Stomach (tissue), 4 donors: Measurements from ENCODE around the gene MARCHF2.

Source experiments
- CTCF ChIP-seq, 7 experiments: fragments of 450-650 bp in 4 of 7; fragments of 200-600 bp in 3 of 7; sonication (generic) in 3 of 7; IDR thresholded peaks; one replicate each; pipeline ENCODE4 v1.5.1; 2016 to 2019; ENCODE audit warnings: antibody characterized with exemption in 7 of 7, control low read depth in 2 of 7, mild to moderate bottlenecking in 1 of 7
- EP300 ChIP-seq: sonication (generic); formaldehyde crosslinking; IDR thresholded peaks from one replicate; pipeline ENCODE4 v1.6.1; 2017; ENCODE audit warnings: antibody characterized with exemption
- POLR2A ChIP-seq, 4 donors: fragments of 450-650 bp; IDR thresholded peaks; one replicate each; pipeline ENCODE4 v1.6.1; 2016; ENCODE audit warnings: antibody characterized with exemption in 4 of 4, control low read depth in 2 of 4, mild to moderate bottlenecking in 1 of 4, moderate library complexity in 1 of 4
- POLR2AphosphoS5 ChIP-seq, 3 donors: sonication (generic); formaldehyde crosslinking; IDR thresholded peaks; one replicate each; pipeline ENCODE4 v1.6.1; 2016; ENCODE audit warnings: antibody characterized with exemption in 3 of 3

- no peak for TF ChIP-seq CTCF (IDR thresholded peaks at IDR 0.05)
- TF ChIP-seq POLR2A (IDR thresholded peaks at IDR 0.05) = no peak
- no peak for TF ChIP-seq POLR2AphosphoS5 (IDR thresholded peaks at IDR 0.05)
- TF ChIP-seq EP300 = no peak
Measured at GRCh38 chr19:8456064-8456463, 43.0 kb downstream of the MARCHF2 start.
